GM18520 (cell line): ENCODE measurements around the gene LPCAT1.
A peak's percentile ranks its signal among the peaks of the same experiment; 100 is the strongest.
"Not testable (repeated sequence)": the region's sequence is repeated elsewhere in the genome, so short reads cannot be mapped to it uniquely, and the experiment has no call there.

Source experiments
- ATAC-seq: cut with Tn5 transposase; IDR thresholded peaks from one replicate; pipeline ENCODE4 v1.9.1; 2021; ENCODE audit not compliant: unreplicated experiment

Gene LPCAT1

DNA sequence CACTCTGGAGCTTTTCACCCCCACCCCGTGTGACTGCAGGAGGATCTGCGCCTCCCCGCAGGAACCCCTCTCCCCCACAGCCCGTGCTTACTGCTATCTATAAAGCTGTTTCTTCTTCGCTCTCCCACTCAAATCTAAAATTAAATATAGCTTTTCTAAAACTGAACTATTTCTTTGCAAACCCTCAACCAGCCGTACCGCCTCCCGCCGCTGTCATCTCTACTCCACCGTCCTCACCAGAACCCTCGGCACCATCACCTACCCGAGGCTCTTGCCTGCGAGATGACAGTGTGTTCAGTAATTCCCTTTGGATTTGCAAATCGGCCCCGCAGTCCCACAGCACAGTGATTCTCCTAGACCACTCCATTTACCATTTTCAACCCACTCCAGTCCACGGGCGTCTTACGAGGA lies 13.6 kb downstream of the LPCAT1 start:
- no peak for ATAC-seq

DNA sequence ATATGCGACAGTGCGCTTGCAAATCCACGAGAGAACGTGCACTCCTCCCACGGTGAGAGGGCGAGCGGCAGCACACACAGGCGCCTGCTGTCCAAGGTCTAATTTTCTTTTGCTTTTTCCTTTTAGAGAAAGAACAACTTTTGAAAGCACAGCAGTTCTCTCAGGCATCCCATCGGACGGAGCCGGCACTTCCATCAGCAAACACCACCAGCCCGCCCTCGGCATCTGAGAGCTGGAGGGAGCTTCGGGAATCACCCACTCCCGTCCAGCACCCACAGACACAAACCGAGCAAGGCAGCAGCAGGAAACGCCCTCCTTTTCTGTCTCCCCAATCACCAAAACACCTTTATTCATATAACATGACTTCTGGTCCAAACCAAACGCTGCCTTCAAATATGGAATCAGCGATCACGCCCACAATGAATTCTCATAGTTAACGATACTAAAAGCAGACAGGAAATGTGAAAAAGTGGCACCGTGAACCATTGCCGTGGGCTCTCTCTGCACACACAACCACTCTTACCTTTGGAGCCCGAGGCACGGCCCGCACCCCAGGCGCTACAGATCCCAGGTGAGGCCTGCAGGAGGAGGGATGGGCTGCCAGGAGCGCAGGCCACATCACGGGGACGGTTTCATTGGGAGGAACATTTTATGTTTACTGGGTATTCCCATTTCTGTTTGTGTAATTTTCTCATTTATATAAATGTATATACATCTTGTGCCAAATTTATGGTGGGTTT lies 14.2 kb downstream of the LPCAT1 start:
- ATAC-seq: no peak

DNA sequence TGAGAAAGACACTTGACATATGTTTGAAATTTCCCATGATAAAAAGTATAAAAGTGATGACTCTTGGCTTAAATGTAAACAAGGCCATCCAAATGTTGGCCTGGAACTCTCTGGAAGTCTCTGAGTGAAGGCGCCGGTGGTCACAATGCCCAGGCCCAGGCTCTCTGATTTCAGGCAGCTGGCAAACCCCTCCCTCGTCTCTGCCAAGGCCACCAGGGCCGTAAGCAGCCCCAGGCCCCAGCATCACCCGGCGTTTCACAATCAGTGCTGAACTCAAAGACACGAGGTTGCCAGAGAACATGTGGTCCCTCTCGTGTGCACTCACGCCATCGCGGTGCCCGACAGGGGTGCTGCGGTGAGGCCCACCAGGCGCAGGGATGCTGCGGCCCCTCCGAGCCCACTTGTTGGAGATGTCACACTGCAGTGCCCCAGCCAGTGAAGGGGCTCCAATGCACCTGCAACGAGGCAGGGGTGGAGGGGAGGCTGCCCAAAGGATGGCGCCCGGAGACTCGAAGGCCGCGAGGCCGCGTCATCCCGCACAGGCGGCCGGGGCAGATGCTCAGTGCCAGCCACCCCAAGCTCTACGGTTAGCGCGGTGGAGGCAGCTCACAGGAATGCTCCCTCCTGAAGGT lies 15.0 kb downstream of the LPCAT1 start:
- no peak for ATAC-seq

DNA sequence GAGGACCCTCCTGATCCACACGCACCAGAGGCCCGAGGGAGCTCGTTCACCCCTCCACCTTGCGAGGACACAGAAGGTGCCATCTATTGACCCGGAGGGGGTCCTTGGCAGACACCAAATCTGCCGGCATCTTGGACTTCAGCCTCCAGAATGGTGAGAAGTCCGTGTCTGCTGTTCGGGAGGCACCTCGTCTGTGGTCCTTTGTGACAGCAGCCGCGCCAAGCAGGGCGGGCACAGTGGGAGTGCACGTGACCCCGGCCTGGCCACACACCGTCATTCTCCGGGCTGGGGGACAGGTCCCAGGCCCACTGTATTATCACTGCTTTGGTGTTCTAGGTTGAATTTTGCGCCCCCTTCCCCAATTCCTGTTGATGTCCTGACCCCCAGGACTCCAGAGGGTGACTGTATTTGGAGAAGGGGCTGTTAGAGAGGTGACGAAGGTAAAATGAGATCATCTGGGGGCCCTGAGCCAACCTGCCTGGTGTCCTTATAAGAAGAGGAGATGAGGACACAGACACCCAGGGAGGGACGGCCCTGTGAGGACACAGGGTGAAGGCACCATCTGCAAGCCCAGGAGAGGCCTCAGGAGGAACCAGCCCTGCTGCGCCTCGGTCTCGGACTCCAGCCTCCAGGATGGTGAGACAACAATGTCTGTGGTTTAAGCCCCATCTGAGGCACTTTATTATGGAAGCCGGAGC lies 15.7 kb downstream of the LPCAT1 start:
- ATAC-seq: no peak

DNA sequence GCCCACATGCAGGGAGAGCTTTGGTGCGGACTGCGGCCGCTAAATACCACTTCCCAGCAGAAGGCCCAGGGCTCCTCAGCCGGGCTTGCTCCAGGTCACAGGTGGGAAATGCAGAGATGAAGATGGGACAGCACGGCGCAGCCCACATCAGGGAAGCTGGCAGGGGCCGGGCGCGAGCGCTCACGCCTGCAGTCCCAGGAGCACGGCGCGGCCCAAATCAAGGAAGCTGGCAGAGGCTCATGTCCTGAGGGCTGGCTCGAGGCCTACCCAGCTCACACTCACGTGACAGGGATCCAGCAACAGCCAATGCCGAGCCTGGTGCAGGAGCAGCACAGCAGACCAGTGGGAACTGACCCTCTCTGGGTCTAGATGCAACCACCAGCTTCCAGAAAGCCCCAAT lies 16.3 kb downstream of the LPCAT1 start:
- ATAC-seq: no peak

DNA sequence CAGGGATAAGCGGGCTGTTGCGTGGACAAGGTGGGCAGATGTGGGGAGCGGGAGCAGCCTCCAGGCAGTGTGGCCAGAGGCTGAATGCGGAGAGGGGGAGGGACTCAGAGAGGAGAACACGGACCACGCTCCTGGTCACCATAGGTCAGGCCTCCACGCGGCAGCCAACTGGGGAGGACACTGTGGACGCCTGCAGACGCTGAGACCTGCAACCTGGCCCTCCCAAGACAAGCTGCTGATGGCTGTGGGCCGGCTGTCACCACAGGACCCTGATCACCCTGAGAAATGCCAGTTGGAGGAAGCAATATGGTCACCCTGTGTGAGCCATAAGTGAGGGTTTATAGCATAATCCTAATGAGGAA lies 16.8 kb downstream of the LPCAT1 start:
- ATAC-seq: no peak

DNA sequence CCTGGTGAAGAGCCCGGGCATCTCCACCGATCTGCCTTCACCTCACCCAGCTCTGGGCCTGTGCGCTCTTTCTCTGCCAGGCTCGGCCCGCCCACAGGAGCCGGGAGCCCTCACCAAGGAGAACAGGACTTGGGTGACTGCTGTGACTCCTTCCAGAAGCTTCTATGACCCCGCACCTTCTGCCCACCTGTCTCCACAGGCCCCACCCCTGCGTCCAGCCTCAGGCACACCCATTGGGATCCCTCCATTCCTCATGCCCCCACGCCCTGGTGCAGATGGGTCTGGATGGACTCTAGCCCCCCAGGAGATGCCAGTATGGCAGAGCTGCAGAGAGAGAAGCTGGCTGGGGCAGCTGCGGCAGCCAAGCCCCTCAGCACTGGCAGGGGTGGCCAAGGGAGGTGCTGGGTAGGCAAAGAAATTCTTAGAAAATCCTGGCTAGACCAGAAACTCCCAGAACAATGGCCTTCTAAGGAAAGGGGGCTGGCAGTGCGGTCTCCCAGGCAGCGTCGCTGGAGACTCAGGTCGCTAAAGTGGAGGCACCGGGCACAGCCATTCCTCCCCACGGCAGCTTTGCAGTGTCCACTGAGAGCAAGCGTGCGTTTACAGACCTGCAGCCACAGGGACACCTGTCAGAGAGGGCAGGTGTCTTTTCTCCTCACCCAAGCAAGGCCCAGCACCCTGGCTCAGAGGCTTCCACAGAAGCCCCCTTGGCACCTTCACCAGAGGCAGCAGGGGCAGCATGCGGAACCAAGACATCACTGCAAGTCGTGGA lies 17.3 kb downstream of the LPCAT1 start:
- no peak for ATAC-seq

DNA sequence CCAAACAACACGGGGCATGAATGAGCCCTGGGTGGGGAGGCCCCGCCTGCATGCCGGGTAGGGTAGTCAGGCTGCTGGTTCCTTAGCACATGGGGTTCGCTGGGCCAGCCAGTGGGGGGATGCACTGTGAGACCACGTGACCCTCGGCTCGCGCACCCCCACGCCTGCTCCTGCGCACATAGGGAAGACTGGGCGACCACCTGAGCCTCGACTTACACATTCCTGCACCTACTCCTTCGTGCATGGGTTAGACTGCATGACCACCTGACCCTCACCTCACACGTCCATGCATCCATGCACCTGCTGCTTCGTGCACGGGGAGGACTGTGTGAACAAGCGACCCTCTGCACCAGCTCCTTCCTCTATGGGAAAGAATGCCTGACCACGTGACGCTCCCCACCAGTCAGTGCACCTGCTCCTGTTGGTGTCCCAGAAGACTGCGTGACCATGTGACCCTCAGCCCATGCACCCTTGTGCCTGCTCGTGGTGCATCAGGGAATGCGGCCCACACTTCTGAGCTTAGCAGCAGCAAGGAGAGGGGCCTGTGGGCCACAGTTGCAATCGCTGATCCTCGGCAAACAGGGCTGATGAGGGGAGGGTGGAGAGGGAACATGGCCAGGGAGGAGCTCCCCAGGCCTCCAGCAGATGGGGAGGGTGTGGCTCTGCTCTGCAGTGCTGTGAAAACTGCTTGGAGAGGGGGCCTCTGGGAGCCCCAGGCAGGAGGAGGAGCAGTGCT lies 18.1 kb downstream of the LPCAT1 start:
- ATAC-seq: no peak

DNA sequence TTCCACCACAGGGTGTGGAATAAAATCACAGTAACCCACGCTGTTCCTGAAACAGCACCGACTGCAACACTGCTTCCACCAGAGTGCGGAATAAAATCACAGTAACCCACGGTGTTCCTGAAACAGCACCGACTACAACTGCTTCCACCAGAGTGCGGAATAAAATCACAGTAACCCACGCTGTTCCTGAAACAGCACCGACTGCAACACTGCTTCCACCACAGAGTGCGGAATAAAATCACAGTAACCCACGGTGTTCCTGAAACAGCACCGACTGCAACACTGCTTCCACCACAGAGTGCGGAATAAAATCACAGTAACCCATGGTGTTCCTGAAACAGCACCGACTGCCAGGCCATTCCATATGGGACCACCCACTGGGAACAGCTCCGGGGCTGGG lies 18.7 kb downstream of the LPCAT1 start:
- not testable (repeated sequence) for ATAC-seq

DNA sequence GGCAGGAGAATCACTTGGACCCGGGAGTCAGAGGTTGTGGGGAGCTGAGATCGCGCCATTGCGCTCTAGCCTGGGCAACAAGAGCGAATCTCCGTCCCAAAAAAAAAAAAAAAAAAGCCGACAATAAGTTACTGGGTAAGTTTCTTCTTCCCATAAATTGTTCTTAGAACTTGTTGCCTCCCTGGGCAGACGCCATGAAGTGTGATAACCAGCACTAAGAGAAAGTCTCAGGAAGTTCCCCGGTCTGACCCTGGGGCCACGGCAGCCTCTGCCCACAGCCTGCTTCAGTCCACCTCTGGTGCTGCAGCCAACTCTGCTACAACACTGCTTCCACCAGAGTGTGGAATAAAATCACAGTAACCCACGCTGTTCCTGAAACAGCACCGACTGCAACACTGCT lies 19.1 kb downstream of the LPCAT1 start:
- no peak for ATAC-seq

DNA sequence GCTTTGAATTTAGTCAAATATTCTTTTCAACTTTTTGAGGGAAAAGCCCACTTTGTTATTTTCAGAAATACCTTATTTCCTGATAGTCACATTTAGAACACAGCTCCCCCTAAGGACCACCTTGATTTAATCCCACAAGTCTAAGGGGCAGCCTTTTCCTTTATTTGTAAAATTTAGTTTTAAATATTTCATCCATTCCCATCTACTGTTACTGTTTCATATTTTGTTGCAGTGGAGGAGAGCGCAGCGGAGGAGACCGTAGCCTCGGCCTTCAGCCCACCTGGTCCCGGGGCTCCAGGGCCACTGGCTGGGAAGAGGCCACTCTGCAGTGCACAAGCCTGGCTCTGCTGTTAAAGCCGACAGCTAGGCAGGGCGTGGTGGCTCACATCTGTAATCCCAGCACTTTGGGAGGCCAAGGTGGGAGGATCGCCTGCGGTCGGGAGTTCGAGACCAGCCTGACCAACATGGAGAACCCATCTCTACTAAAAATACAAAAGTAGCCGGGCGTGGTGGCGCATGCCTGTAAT lies 19.6 kb downstream of the LPCAT1 start:
- ATAC-seq: no peak

DNA sequence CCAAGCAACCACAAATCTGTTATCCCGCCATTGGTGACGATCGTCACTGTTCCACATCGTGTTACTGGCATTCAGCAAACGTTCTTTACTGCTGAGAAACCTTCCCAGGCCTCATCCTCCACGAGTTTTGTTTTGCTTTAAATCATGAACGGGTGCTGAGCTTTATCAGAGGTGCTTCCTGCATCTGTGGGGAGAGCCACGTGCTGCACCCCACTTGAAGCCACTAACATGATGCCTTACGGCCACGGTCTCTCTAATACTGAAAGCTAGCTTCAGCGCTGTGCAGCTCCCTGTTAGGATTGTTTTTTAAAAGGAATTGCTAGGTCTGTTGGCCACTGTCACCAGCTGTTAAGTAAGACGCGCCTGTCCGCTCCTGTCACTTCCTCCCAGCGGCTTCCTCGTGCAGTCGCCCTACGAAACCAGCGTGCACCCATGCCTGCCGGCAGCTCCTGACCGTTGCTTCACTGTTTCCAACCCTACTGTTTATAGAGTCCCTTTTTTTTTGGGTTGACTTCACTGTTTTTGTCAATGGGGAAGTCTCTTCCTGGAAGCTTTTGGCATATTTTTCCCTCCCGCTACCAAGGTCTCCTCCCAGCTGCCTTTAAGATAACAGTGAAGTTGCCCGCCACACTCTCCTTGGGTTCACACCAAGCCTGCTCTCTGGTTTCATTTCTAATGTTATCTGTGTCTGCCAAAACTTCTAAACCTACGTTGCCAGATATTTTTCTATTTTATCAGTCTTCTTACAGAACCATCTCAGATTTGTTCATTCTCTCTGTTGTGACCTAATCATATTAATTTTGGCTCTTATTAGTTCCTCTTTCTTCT lies 20.3 kb downstream of the LPCAT1 start:
- peak; percentile 16 for ATAC-seq

DNA sequence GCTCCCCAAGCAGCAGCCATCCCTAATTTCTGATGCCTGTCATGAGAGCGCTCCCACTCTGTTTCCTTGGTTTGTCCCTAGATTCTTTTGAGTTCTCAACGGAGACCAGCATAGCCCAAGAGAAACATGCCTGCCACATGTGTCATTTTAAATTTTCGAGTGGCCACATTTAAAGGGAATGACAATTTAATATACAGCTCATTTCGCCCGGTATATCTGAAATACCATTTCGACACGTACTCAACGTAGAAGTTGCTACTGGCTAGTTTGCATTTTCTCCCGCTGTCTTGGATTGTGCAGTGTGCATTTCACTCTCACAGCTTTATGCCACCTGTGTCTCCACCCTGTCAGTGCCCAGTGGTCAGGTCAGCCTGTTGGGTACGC lies 21.0 kb downstream of the LPCAT1 start:
- no peak for ATAC-seq

DNA sequence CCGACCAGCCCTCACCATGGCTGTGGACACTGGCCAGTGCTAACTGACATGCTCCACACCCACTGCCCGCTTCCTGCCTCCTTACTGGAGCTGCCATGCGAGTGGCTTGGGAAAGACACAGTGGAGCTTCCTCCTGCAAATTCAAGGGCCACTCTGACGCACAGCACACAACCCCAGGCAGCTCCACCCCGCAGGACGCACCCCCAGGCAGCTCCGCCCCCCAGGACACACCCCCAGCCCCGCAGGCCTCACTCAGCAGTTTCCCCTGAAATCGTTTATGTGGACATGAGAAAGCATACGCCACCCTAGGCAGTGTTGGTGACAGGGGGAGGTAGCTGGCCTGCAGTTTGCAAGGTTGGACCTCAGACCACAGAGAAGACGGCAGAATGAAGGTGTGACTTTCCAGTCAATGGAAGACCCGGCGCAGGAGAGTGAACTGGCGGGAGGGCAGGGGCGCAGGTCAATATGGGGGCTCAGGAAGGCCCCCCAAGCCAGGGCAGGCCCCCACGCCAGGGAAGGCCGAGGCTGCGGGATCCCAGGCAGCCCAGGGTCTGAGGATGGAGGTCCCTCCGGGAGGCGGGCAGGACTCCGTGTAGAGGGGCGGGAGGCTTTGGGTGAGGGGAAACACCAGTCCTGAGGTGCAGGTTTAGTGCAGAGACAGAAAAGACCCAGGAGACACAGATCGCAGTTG lies 21.6 kb downstream of the LPCAT1 start:
- no peak for ATAC-seq

DNA sequence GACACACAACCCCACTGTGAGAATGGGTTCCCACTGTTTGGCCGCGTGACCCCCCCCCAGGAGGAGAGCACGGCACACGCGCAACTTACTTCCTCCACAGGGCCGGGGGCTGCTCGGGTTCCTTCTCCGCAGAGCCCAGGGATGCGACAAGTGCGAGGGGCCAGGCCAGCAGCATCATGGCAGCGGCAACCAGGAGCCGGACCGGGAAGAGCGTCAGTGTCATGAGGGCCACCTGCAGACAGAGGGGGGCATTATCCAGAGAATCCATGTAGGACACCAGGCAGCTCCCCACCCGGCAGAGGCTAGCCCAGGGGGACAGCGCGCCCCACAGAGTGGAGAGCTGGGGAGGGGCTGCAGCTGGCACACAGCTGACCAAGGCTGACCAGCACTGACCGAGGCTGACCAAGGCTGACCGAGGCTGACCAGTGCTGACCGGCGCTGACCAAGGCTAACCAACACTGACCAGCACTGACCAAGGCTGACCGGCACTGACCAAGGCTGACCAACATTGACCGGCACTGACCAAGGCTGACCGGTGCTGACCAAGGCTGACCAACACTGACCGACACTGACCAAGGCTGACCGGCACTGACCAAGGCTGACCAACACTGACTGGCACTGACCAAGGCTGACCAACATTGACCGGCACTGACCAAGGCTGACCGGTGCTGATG lies 22.3 kb downstream of the LPCAT1 start:
- no peak for ATAC-seq

DNA sequence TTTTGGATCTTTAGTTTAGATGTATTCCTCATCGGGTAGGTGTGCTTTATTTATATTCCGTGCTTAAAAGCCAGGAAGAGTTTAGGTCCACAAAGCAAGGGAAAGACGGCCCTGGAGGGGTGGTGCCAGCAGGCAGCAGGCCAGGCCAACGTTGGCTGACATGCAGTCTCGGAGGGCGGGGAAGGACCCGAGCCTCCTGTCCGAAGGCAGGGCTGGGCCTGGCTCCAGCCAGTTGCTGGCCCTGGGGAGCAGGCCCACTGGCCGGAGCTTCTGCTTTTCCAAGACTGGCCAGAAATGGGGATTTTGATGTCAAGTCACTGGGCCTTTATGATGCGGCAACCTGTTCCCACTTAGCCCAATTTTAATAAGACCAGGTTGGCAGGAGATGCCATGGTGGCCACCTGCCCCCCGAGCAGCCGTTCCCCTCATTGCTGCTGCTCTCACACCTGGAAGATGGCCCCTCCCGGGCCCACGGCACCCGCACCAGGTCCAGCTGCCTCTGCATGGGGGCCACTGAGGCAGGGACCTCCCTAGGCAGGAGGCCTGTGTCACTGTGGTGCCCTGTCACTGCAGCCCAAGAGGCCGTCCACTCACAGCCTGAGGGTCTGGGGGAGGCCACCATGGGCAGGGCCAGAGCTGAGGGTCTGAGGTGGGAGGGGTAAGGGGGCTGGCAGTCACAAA lies 23.2 kb downstream of the LPCAT1 start:
- no peak for ATAC-seq

DNA sequence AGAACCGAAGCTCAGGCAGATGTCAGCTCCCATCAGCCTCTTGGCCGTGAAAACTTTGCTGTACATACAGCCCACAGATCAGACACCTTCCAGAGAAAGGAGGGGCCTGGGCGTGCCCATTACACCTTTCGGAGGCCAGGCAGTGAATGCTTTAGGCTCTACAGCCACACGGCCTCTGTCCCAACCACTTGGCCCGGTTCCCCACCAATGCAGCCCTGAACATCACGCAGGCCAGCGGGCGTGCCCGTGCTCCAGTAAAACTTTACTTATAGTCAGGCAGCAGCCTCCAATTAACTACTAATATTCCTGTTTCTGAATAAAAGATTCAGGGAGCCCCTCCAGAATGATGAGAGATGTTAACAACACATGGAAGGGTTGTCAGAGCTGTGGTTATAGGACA lies 23.9 kb downstream of the LPCAT1 start:
- ATAC-seq: no peak
